ENCODE results near the gene FIBP.

The FIBP gene

DNA sequence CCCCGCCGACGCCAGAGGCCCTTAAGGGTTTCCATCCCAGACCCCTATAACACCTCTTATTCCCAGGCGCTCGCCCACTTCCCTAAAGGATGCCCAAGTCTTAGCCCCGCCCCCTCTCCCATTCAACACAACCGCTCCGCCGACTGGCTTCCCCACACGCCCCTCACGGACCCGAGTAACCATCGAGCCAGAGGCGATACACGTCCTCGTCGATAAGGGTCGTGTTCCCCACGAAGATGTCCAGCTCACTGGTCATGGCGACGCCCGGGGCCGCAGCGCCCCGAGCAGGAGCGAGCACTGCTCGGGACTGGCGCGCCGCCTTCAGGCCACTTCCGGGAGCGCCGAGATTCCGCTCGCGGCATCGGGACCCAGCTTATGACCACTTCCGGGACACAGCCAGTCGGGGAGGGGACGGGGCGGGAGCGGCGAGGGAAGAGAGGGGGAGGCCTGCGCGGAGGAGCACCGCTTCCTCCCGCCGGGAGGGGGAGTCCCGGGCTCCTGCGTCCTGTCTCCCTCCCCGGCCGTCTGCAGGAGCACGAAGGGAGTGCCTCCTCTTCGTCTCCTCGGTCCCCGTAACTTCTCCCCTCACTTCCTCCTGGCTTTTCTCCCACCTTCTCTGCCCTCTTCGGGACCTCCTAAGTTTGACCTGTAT, at the start of gene FIBP:
FIBP (minus strand) TSS at position 309 of the 652 bp plus-strand sequence; CDS start at position 256, 53 bp downstream.
- TF ChIP-seq, protein P1, sequence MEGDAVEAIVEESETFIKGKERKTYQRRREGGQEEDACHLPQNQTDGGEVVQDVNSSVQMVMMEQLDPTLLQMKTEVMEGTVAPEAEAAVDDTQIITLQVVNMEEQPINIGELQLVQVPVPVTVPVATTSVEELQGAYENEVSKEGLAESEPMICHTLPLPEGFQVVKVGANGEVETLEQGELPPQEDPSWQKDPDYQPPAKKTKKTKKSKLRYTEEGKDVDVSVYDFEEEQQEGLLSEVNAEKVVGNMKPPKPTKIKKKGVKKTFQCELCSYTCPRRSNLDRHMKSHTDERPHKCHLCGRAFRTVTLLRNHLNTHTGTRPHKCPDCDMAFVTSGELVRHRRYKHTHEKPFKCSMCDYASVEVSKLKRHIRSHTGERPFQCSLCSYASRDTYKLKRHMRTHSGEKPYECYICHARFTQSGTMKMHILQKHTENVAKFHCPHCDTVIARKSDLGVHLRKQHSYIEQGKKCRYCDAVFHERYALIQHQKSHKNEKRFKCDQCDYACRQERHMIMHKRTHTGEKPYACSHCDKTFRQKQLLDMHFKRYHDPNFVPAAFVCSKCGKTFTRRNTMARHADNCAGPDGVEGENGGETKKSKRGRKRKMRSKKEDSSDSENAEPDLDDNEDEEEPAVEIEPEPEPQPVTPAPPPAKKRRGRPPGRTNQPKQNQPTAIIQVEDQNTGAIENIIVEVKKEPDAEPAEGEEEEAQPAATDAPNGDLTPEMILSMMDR (IDR thresholded peaks at IDR 0.05; ENCODE audit: extremely low read depth, missing control alignments): peak; percentile 69
- peak; percentile 97 for DNase-seq (ENCODE audit: low spot score)

GRCh38 chr11:65937766-65938165, 49.5 kb upstream of the FIBP start:
- DNase-seq (ENCODE audit: low spot score): no peak
- TF ChIP-seq, protein P1 (IDR thresholded peaks at IDR 0.05; ENCODE audit: extremely low read depth, missing control alignments): no peak

- DNase-seq (ENCODE audit: low spot score): no peak
- TF ChIP-seq, protein P1 (IDR thresholded peaks at IDR 0.05; ENCODE audit: extremely low read depth, missing control alignments): no peak
These were observed 45.7 kb upstream of the FIBP start for GRCh38 chr11:65934014-65934413.

GRCh38 chr11:65932558-65932919, 44.3 kb upstream of the FIBP start:
- TF ChIP-seq, protein P1 (IDR thresholded peaks at IDR 0.05; ENCODE audit: extremely low read depth, missing control alignments): no peak
- DNase-seq (ENCODE audit: low spot score): no peak

DNA sequence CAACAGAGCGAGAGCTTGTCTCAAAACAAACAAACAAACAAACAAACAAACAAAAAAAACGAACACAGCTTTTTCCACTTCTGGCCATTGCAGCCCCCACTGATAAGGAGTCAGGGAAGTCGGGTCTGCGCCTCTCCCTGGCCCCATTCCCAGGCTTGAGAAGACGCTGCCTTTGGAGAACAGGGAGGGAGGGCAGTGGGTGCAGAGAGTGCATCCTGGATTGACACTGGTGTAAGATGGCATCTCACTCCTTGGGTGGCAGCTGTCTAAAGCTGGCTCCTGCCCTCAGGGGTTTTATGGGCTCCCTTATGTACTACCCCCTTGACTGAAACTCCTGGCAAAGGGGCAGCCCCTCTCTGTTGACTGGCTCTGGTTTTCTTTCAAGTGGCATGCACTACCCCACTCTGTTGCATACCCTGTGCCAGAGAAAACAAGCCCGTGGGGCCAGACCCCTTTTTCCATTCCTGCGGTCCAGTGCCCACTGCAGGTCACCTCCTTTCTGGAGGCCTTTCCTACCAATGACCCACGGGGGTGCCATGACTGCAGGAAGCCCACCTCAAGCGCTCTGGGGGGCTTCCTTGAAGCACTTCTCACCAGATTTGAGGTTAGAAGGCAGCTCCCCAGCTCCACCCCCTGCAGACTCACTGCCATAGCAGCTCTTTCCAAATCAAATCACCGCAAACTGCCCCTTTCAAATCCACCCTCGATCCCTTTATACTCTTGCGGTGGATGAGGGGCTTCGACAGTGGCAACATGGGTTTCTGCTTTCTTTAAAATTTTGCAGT, 43.7 kb upstream of the FIBP start:
- DNase-seq (ENCODE audit: low spot score): no peak
- TF ChIP-seq, protein P1 (IDR thresholded peaks at IDR 0.05; ENCODE audit: extremely low read depth, missing control alignments): peak; percentile 12

GRCh38 chr11:65928667-65929066, 40.4 kb upstream of the FIBP start:
- DNase-seq (ENCODE audit: low spot score): no peak
- TF ChIP-seq, protein P1 (IDR thresholded peaks at IDR 0.05; ENCODE audit: extremely low read depth, missing control alignments): no peak

- peak; percentile 84 for DNase-seq (ENCODE audit: low spot score)
- TF ChIP-seq, protein P1 (IDR thresholded peaks at IDR 0.05; ENCODE audit: extremely low read depth, missing control alignments): no peak
These were observed 39.7 kb upstream of the FIBP start for GRCh38 chr11:65927904-65928397.
